CD4-positive, CD25-positive, alpha-beta regulatory T cell (primary cell): ENCODE measurements around the gene KRT28. TPM values are rescaled to one million over a fixed set of nuclear protein-coding genes. Genes with fewer than 3 reads are reported as not detected.

Source experiments
- ATAC-seq, 2 donors: fragments of 150-1000 bp; cut with Tn5 transposase; one replicate each; pipeline ENCODE4 v1.10.0; 2021; ENCODE audit warnings: low read depth in 2 of 2, moderate number of reproducible peaks in 2 of 2, moderate library complexity in 1 of 2
- DNase-seq, 3 donors: peaks; one replicate each; pipeline versions ENCODE4 v3.0.0 to v3.0.0-alpha.2; 2012 to 2022; ENCODE audit warnings: mixed read lengths in 1 of 3
- H3K27ac ChIP-seq: one replicate; pipeline ENCODE4 v1.7.0; 2013; ENCODE audit warnings: mild to moderate bottlenecking, low read length; ENCODE audit not compliant: insufficient read depth, poor library complexity, severe bottlenecking
- H3K27me3 ChIP-seq: one replicate; pipeline ENCODE4 v1.7.0; 2013; ENCODE audit warnings: low read length; ENCODE audit not compliant: control insufficient read depth, insufficient read depth
- H3K36me3 ChIP-seq: one replicate; pipeline ENCODE4 v1.7.0; 2013; ENCODE audit warnings: mild to moderate bottlenecking, low read length, moderate library complexity; ENCODE audit not compliant: control insufficient read depth, insufficient read depth
- H3K4me1 ChIP-seq: 2 replicates; pipeline ENCODE4 v1.7.0; 2013; ENCODE audit warnings: mild to moderate bottlenecking, low read length; ENCODE audit not compliant: insufficient read depth, control insufficient read depth, poor library complexity, severe bottlenecking
- H3K4me3 ChIP-seq: one replicate; pipeline ENCODE4 v1.7.0; 2013; ENCODE audit warnings: low read depth, mild to moderate bottlenecking, low read length, moderate library complexity
- H3K9me3 ChIP-seq, 2 experiments: 1 replicate in 1 of 2; 2 replicates in 1 of 2; pipeline ENCODE4 v1.7.0; 2013; ENCODE audit warnings: low read length in 2 of 2, mild to moderate bottlenecking in 1 of 2, moderate library complexity in 1 of 2; ENCODE audit not compliant: control insufficient read depth in 2 of 2
- H3K27ac Mint-ChIP-seq, 3 donors: one replicate each; pipeline ENCODE4 v1.8.0; 2020 to 2022; ENCODE audit warnings: mild to moderate bottlenecking in 3 of 3, mixed read lengths in 3 of 3, moderate library complexity in 2 of 3
- H3K27me3 Mint-ChIP-seq: one replicate; pipeline ENCODE4 v1.8.0; 2022; ENCODE audit warnings: mild to moderate bottlenecking, mixed read lengths
- H3K36me3 Mint-ChIP-seq: one replicate; pipeline ENCODE4 v1.8.0; 2020; ENCODE audit warnings: mixed read lengths
- H3K4me1 Mint-ChIP-seq, 4 donors: one replicate each; pipeline ENCODE4 v1.8.0; 2020 to 2022; ENCODE audit warnings: mixed read lengths in 4 of 4, mild to moderate bottlenecking in 1 of 4
- H3K4me3 Mint-ChIP-seq, 4 donors: one replicate each; pipeline ENCODE4 v1.8.0; 2020 to 2022; ENCODE audit warnings: mild to moderate bottlenecking in 4 of 4, mixed read lengths in 4 of 4, moderate library complexity in 3 of 4
- H3K9me3 Mint-ChIP-seq, 7 donors: one replicate each; pipeline ENCODE4 v1.8.0; 2020 to 2022; ENCODE audit warnings: mixed read lengths in 7 of 7, mild to moderate bottlenecking in 3 of 7, moderate library complexity in 2 of 7
- polyA plus RNA-seq, 4 donors: library from polyadenylated mRNA; unstranded; fragments of 300-500 nt; fragmentation: Illumina TruSeq; gene quantifications; one replicate each; pipeline ENCODE4 v1.2.3, GENCODE V29; 2021
- total RNA-seq: library from RNA; stranded (reverse); gene quantifications from one replicate; pipeline ENCODE4 v1.2.3, GENCODE V29; 2022

Gene KRT28
- total and polyA plus RNA-seq, 5 donors from 2014 or later: not detected

- no peaks in the 10 kb centered on the region for H3K36me3 ChIP-seq
- no peaks in the 10 kb centered on the region for H3K4me1 ChIP-seq
- H3K9me3 ChIP-seq: no peaks in the 10 kb centered on the region
- Mint-ChIP-seq H3K27me3 (peaks cover 13% of the 10 kb centered on the region), H3K9me3 (peaks cover 0 to 6% (median 0%) of the 10 kb centered on the region in 7 donors), H3K4me1 (peaks cover 0 to 21% (median 11%) of the 10 kb centered on the region in 4 donors), H3K4me3 (no peak overlapping the region), H3K27ac (no peak overlapping the region), H3K36me3 (peaks cover 36% of the 10 kb centered on the region)
- DNase-seq (no peak), ATAC-seq (no peak)
- no peak overlapping the region for H3K27ac ChIP-seq
- H3K4me3 ChIP-seq: no peak overlapping the region
- H3K27me3 ChIP-seq: no peaks in the 10 kb centered on the region
Measured at GRCh38 chr17:40824015-40824832, 24.5 kb upstream of the KRT28 start.

- H3K4me1 Mint-ChIP-seq: peaks cover 5 to 31% (median 12%) of the 10 kb centered on the region in 4 donors
- no peaks in the 10 kb centered on the region for H3K27me3 ChIP-seq
- no peak within 1 kb of the TSS for H3K4me3 ChIP-seq
- ATAC-seq (no peak), DNase-seq (no peak)
- H3K27ac ChIP-seq: no peak within 1 kb of the TSS
- peak within 1 kb of the TSS in 2 of 4 donors; percentile 12 to 92 for H3K4me3 Mint-ChIP-seq
- peaks cover 4% of the 10 kb centered on the region for H3K36me3 ChIP-seq
- peaks cover 40% of the 10 kb centered on the region for H3K36me3 Mint-ChIP-seq
- H3K9me3 Mint-ChIP-seq: peaks cover 0 to 6% (median 3%) of the 10 kb centered on the region in 7 donors
- no peaks in the 10 kb centered on the region for H3K9me3 ChIP-seq
- no peaks in the 10 kb centered on the region for H3K4me1 ChIP-seq
- H3K27me3 Mint-ChIP-seq: no peaks in the 10 kb centered on the region
- no peak within 1 kb of the TSS for H3K27ac Mint-ChIP-seq
Measured at GRCh38 chr17:40822132-40822812, 22.5 kb upstream of the KRT28 start, which contains the start of gene KRT10. Gene KRT10 (minus strand): TSS chr17:40822614. CDS start chr17:40822585, 29 bp downstream.

DNA sequence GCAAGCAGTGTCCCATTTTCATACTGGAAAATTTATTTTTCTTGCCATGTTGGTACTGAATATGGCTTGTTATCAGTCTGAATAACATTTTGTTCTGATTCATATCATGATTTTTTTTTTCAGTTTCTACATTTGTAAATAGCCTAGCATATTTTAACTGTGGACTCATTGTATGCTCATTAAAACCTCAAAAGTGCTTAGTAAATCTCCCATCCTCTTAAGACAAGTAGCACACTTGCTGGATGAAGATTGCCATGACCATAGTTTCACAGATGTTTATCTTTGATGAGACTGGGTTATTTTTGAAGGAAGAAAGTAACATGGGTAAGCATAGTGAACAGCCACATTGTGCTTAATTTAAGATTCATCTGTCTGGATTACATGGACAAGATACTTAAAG, 21.8 kb upstream of the KRT28 start:
- no peaks in the 10 kb centered on the region for H3K9me3 ChIP-seq
- Mint-ChIP-seq H3K36me3 (peaks cover 45% of the 10 kb centered on the region), H3K4me1 (peaks cover 5 to 35% (median 15%) of the 10 kb centered on the region in 4 donors), H3K9me3 (peaks cover 0 to 10% (median 5%) of the 10 kb centered on the region in 7 donors), H3K27ac (no peak overlapping the region), H3K27me3 (no peaks in the 10 kb centered on the region), H3K4me3 (peak overlapping the region in 1 of 4 donors; percentile 92)
- H3K4me3 ChIP-seq: no peak overlapping the region
- DNase-seq (no peak), ATAC-seq (no peak)
- no peak overlapping the region for H3K27ac ChIP-seq
- H3K36me3 ChIP-seq: peaks cover 5% of the 10 kb centered on the region
- no peaks in the 10 kb centered on the region for H3K4me1 ChIP-seq
- H3K27me3 ChIP-seq: no peaks in the 10 kb centered on the region

GRCh38 chr17:40820228-40820838, 20.6 kb upstream of the KRT28 start:
- H3K27ac Mint-ChIP-seq: peak overlapping the region in 2 of 3 donors; percentile 71 to 93
- peaks cover 39% of the 10 kb centered on the region for H3K36me3 Mint-ChIP-seq
- H3K9me3 ChIP-seq: no peaks in the 10 kb centered on the region

GRCh38 chr17:40819528-40820125, 19.9 kb upstream of the KRT28 start:
- Histone ChIP-seq H3K36me3 (peaks cover 5% of the 10 kb centered on the region), H3K9me3 (no peaks in the 10 kb centered on the region), H3K4me1 (no peaks in the 10 kb centered on the region), H3K27ac (peak overlapping the region; percentile 87), H3K27me3 (no peaks in the 10 kb centered on the region), H3K4me3 (peak overlapping the region; percentile 92)
- Mint-ChIP-seq H3K4me1 (peaks cover 5 to 32% (median 14%) of the 10 kb centered on the region in 4 donors), H3K27ac (peak overlapping the region; percentile 79 to 93 (median 85)), H3K27me3 (no peaks in the 10 kb centered on the region), H3K36me3 (peaks cover 37% of the 10 kb centered on the region), H3K9me3 (peaks cover 0 to 12% (median 4%) of the 10 kb centered on the region in 7 donors), H3K4me3 (peak overlapping the region; percentile 81 to 94 (median 92))
- DNase-seq (no peak), ATAC-seq (no peak)

More at GRCh38 chr17:40820228-40820838, 20.6 kb upstream of the KRT28 start:
- Mint-ChIP-seq H3K4me3 (peak overlapping the region; percentile 53 to 92 (median 74)), H3K9me3 (peaks cover 0 to 12% (median 3%) of the 10 kb centered on the region in 7 donors), H3K27me3 (no peaks in the 10 kb centered on the region), H3K4me1 (peaks cover 5 to 32% (median 14%) of the 10 kb centered on the region in 4 donors)
- DNase-seq (no peak), ATAC-seq (no peak)
- no peak overlapping the region for H3K4me3 ChIP-seq
- H3K27me3 ChIP-seq: no peaks in the 10 kb centered on the region
- H3K36me3 ChIP-seq: peaks cover 5% of the 10 kb centered on the region
- H3K4me1 ChIP-seq: no peaks in the 10 kb centered on the region
- no peak overlapping the region for H3K27ac ChIP-seq

DNA sequence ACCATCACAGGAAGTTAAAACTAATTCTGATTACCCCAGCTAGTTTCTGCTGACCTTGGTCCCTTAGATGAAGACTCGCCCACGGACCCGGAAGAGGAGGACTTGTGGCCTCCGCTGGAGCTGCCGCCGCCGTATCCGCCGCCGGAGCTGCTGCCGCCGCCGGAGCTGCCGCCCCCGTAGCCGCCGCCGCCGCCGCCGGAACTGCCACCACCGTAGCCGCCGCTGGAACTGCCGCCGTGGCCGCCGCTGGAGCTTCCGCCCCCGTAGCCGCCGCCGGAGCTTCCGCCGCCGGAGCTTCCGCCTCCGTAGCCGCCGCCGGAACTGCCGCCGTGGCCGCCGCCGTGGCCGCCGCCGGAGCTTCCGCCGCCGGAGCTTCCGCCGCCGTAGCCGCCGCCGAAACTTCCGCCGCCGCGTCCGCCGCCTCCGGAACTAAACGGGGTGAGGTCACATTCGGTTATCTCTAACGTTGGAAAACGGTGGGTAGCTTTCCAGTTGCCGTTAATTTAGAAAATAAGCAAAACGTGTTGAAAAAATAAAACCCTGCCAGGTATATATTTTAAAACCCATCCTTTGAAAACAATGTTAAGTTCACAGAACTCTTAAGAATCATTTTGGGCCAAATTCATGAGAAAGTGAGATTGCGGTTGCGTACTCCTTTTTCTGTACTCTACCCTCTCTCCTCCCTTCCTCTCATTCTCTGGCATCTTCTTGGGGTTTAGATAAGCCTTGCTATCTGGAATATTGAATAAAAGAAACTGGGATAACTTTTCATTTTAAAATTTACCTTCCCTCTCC, 19.2 kb upstream of the KRT28 start:
- H3K27me3 Mint-ChIP-seq: no peaks in the 10 kb centered on the region
- peaks cover 5% of the 10 kb centered on the region for H3K36me3 ChIP-seq
- H3K9me3 Mint-ChIP-seq: peaks cover 0 to 12% (median 5%) of the 10 kb centered on the region in 7 donors
- H3K4me3 ChIP-seq: peak overlapping the region; percentile 97
- H3K27ac Mint-ChIP-seq: peak overlapping the region; percentile 93 to 96 (median 93)
- peaks cover 5 to 32% (median 14%) of the 10 kb centered on the region in 4 donors for H3K4me1 Mint-ChIP-seq
- H3K27ac ChIP-seq: peak overlapping the region; percentile 87
- ATAC-seq: peak; percentile 85 to 88
- H3K4me1 ChIP-seq: no peaks in the 10 kb centered on the region
- peaks cover 37% of the 10 kb centered on the region for H3K36me3 Mint-ChIP-seq
- H3K27me3 ChIP-seq: no peaks in the 10 kb centered on the region
- H3K4me3 Mint-ChIP-seq: peak overlapping the region; percentile 92 to 99 (median 94)
- DNase-seq: peak; percentile 79 to 92 (median 86)
- no peaks in the 10 kb centered on the region for H3K9me3 ChIP-seq
